K562 (cell line): ENCODE measurements around the gene CD300LB. TPM values are rescaled to one million over a fixed set of nuclear protein-coding genes. Genes with fewer than 3 reads are reported as not detected.
A peak's percentile ranks its signal among the peaks of the same experiment; 100 is the strongest.

Experiments used
- CBX2 ChIP-seq: fragments of 200-600 bp; sonication (generic); IDR thresholded peaks from one replicate; pipeline ENCODE4 v1.6.1; 2012; ENCODE audit warnings: mild to moderate bottlenecking, low read length, inconsistent platforms; ENCODE audit not compliant: insufficient read depth, poor library complexity, severe bottlenecking
- CHCHD3 ChIP-seq: fragments of 250-450 bp; sonication (Bioruptor Pico); IDR thresholded peaks from 2 replicates; pipeline ENCODE4 v2.1.2; 2022; ENCODE audit warnings: mild to moderate bottlenecking
- E2F3 ChIP-seq: fragments of 250-450 bp; sonication (Bioruptor Pico); IDR thresholded peaks from 2 replicates; pipeline ENCODE4 v1.4.0; 2020; ENCODE audit warnings: mild to moderate bottlenecking
- FOXM1 ChIP-seq, 2 experiments: fragments of 450-650 bp in 1 of 2; sonication (generic) in 1 of 2; formaldehyde crosslinking in 1 of 2; IDR thresholded peaks; 2 replicates each; pipeline versions ENCODE4 v1.6.1 to v1.9.0; 2017 to 2022; ENCODE audit warnings: low read depth in 2 of 2, mild to moderate bottlenecking in 2 of 2, missing genetic modification reagents in 1 of 2, moderate library complexity in 1 of 2
- KHSRP ChIP-seq: fragments of 450-650 bp; IDR thresholded peaks from 2 replicates; pipeline ENCODE4 v1.6.1; 2017
- KLF16 ChIP-seq: IDR thresholded peaks from 2 replicates; pipeline ENCODE4 v1.6.1; 2016; ENCODE audit warnings: antibody characterized with exemption
- MAFK ChIP-seq: IDR thresholded peaks from 2 replicates; pipeline ENCODE4 v1.6.1; 2011; ENCODE audit warnings: low read length, improper control_type of control experiment
- MBD2 ChIP-seq: sonication (generic); IDR thresholded peaks from 2 replicates; pipeline ENCODE4 v1.6.1; 2016; ENCODE audit warnings: low read depth, borderline replicate concordance
- NCOA2 ChIP-seq, 2 experiments: fragments of 450-650 bp; IDR thresholded peaks; 2 replicates each; pipeline ENCODE4 v1.6.1; 2018; ENCODE audit warnings: mild to moderate bottlenecking in 2 of 2, moderate library complexity in 1 of 2; ENCODE audit not compliant: partially characterized antibody in 2 of 2
- NFIX ChIP-seq: fragments of 250-450 bp; sonication (Bioruptor Pico); IDR thresholded peaks from 2 replicates; pipeline ENCODE4 v1.4.0; 2020; ENCODE audit warnings: low read depth, mild to moderate bottlenecking, moderate library complexity
- PATZ1 ChIP-seq: fragments of 250-450 bp; sonication (Bioruptor Pico); IDR thresholded peaks from 2 replicates; pipeline ENCODE4 v1.5.0; 2020; ENCODE audit warnings: mild to moderate bottlenecking, borderline replicate concordance
- RB1 ChIP-seq: fragments of 450-650 bp; IDR thresholded peaks from 2 replicates; pipeline ENCODE4 v1.6.1; 2017; ENCODE audit warnings: low read depth, mild to moderate bottlenecking
- RBM39 ChIP-seq: fragments of 200-400 bp; formaldehyde crosslinking; optimal IDR thresholded peaks from 2 replicates; pipeline ENCODE3; 2018; ENCODE audit warnings: low read depth, low read length
- SAFB2 ChIP-seq: fragments of 200-400 bp; formaldehyde crosslinking; IDR thresholded peaks from 2 replicates; pipeline ENCODE4 v1.6.1; 2018; ENCODE audit warnings: borderline replicate concordance, low read length, low read depth, moderate library complexity; ENCODE audit not compliant: severe bottlenecking
- SMAD1 ChIP-seq: fragments of 150-350 bp; IDR thresholded peaks from 2 replicates; pipeline ENCODE4 v1.6.1; 2014; ENCODE audit warnings: low read length, low read depth; ENCODE audit not compliant: partially characterized antibody
- TCF3 ChIP-seq: sonication (generic); formaldehyde crosslinking; IDR thresholded peaks from 2 replicates; pipeline ENCODE4 v1.4.0; 2020; ENCODE audit warnings: mild to moderate bottlenecking, missing genetic modification reagents
- ZC3H8 ChIP-seq: fragments of 450-650 bp; IDR thresholded peaks from 2 replicates; pipeline ENCODE4 v1.6.1; 2017
- ZKSCAN1 ChIP-seq: fragments of 150-350 bp; IDR thresholded peaks from 2 replicates; pipeline ENCODE4 v1.6.1; 2016; ENCODE audit warnings: low read depth, low read length
- ZNF165 ChIP-seq: fragments of 250-450 bp; sonication (Bioruptor Pico); IDR thresholded peaks from 2 replicates; pipeline ENCODE4 v1.4.0; 2020; ENCODE audit warnings: borderline replicate concordance
- ZNF175 ChIP-seq: fragments of 200-800 bp; sonication (Bioruptor generic); IDR thresholded peaks from 2 replicates; pipeline ENCODE4 v1.6.1; 2016; ENCODE audit warnings: low read depth, mild to moderate bottlenecking, missing genetic modification characterization, missing compliant biosample characterization
- polyA plus RNA-seq, 8 experiments: library from polyadenylated mRNA; depleted of rRNA in 4 of 8; stranded (reverse) in 5 of 8; unstranded in 3 of 8; fragments of >200 nt; fragmentation: Nextera tagmentation in 2 of 8; fragmentation: Illumina TruSeq in 1 of 8; extraction: Ambion mirVana in 2 of 8; extraction: Trizol in 1 of 8; gene quantifications; 2 replicates each; pipeline versions ENCODE4 v1.2.1 to v1.2.3, GENCODE V29; 2011 to 2014; ENCODE audit warnings: inconsistent platforms in 1 of 8, missing spikeins in 1 of 8
- total RNA-seq, 7 experiments: library from RNA; depleted of rRNA in 6 of 7; stranded (reverse); fragments of >200 nt in 6 of 7; fragmentation: Illumina TruSeq in 2 of 7; extraction: Trizol in 2 of 7; gene quantifications; 2 replicates each; pipeline versions ENCODE4 v1.2.1 to v1.2.3, GENCODE V29; 2011 to 2021; ENCODE audit warnings: low replicate concordance in 1 of 7
- TF ChIP-seq, protein P1 (sequence below): fragments of 450-650 bp; IDR thresholded peaks from 2 replicates; pipeline ENCODE4 v1.6.1; 2017; ENCODE audit warnings: antibody characterized with exemption, mild to moderate bottlenecking
- TF ChIP-seq, protein P2 (sequence below): fragments of 450-650 bp; formaldehyde crosslinking; IDR thresholded peaks from 2 replicates; pipeline ENCODE4 v1.4.0; 2020; ENCODE audit warnings: mild to moderate bottlenecking, mixed read lengths

The CD300LB gene
- total and polyA plus RNA-seq, 9 of the 15 experiments (the other 6 are each of a cell fraction or from before 2014, with no cell fraction given), result not detected

GRCh38 chr17:74513987-74514631 lies 17.2 kb downstream of the CD300LB start (continued):
- TF ChIP-seq SMAD1, result no peak
- TF ChIP-seq CHCHD3 (CRISPR knock-in tag), result no peak
- no peak for TF ChIP-seq PATZ1 (CRISPR knock-in tag)
- no peak for TF ChIP-seq ZNF175 (CRISPR knock-in tag)
- no peak for TF ChIP-seq MAFK
- no peak for TF ChIP-seq RB1
- TF ChIP-seq ZKSCAN1, result no peak
- no peak for TF ChIP-seq SAFB2
- no peak for TF ChIP-seq CBX2
- no peak for TF ChIP-seq ZC3H8
- no peak for TF ChIP-seq FOXM1 (IDR thresholded peaks at IDR 0.05; ENCODE audit: low read depth)
- TF ChIP-seq FOXM1 (CRISPR knock-in tag; IDR thresholded peaks at IDR 0.05; ENCODE audit: low read depth), result no peak; the same call in 1 of the 2 replicates
- TF ChIP-seq, protein P1, sequence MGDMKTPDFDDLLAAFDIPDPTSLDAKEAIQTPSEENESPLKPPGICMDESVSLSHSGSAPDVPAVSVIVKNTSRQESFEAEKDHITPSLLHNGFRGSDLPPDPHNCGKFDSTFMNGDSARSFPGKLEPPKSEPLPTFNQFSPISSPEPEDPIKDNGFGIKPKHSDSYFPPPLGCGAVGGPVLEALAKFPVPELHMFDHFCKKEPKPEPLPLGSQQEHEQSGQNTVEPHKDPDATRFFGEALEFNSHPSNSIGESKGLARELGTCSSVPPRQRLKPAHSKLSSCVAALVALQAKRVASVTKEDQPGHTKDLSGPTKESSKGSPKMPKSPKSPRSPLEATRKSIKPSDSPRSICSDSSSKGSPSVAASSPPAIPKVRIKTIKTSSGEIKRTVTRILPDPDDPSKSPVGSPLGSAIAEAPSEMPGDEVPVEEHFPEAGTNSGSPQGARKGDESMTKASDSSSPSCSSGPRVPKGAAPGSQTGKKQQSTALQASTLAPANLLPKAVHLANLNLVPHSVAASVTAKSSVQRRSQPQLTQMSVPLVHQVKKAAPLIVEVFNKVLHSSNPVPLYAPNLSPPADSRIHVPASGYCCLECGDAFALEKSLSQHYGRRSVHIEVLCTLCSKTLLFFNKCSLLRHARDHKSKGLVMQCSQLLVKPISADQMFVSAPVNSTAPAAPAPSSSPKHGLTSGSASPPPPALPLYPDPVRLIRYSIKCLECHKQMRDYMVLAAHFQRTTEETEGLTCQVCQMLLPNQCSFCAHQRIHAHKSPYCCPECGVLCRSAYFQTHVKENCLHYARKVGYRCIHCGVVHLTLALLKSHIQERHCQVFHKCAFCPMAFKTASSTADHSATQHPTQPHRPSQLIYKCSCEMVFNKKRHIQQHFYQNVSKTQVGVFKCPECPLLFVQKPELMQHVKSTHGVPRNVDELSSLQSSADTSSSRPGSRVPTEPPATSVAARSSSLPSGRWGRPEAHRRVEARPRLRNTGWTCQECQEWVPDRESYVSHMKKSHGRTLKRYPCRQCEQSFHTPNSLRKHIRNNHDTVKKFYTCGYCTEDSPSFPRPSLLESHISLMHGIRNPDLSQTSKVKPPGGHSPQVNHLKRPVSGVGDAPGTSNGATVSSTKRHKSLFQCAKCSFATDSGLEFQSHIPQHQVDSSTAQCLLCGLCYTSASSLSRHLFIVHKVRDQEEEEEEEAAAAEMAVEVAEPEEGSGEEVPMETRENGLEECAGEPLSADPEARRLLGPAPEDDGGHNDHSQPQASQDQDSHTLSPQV, result no peak
- TF ChIP-seq KLF16, result no peak; the same call in 1 of the 2 replicates
- no peak for TF ChIP-seq TCF3
- TF ChIP-seq KHSRP, result peak; percentile 82
- TF ChIP-seq, protein P2, sequence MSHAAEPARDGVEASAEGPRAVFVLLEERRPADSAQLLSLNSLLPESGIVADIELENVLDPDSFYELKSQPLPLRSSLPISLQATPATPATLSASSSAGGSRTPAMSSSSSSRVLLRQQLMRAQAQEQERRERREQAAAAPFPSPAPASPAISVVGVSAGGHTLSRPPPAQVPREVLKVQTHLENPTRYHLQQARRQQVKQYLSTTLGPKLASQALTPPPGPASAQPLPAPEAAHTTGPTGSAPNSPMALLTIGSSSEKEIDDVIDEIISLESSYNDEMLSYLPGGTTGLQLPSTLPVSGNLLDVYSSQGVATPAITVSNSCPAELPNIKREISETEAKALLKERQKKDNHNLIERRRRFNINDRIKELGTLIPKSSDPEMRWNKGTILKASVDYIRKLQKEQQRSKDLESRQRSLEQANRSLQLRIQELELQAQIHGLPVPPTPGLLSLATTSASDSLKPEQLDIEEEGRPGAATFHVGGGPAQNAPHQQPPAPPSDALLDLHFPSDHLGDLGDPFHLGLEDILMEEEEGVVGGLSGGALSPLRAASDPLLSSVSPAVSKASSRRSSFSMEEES (CRISPR knock-in tag), result peak; percentile 96
- no peak for TF ChIP-seq NCOA2 (IDR thresholded peaks at IDR 0.05; ENCODE audit: partially characterized antibody in 2 of 2)
- no peak for TF ChIP-seq ZNF165 (CRISPR knock-in tag)
- no peak for TF ChIP-seq RBM39
- no peak for TF ChIP-seq E2F3
- no peak for TF ChIP-seq NFIX (CRISPR knock-in tag)
- 0 out of 2 replicates have a peak, but pooled peaks have one; percentile 20 for TF ChIP-seq MBD2
